ENCODE results near the gene RSPH3. TPM values are rescaled to one million over a fixed set of nuclear protein-coding genes. Genes with fewer than 3 reads are reported as not detected.
"Not testable (repeated sequence)": the region's sequence is repeated elsewhere in the genome, so short reads cannot be mapped to it uniquely, and the experiment has no call there.

RSPH3 gene
- total RNA-seq, 4 donors from 2014 or later: 10.1 to 13.6 (median 13.1) TPM

GRCh38 chr6:158999154-158999665 is 792 bp downstream of the RSPH3 start:
- Histone ChIP-seq H3K4me1 (peaks cover 27% of the 10 kb centered on the region), H3K36me3 (no peaks in the 10 kb centered on the region), H3K27ac (peak overlapping the region; percentile 85), H3K4me3 (peak overlapping the region; percentile 92), H3K27me3 (no peaks in the 10 kb centered on the region), H3K9me3 (no peaks in the 10 kb centered on the region)
- TF ChIP-seq CTCF (IDR thresholded peaks at IDR 0.05) (no peak), POLR2AphosphoS5 (IDR thresholded peaks at IDR 0.05) (no peak), POLR2A (IDR thresholded peaks at IDR 0.05) (no peak), EP300 (IDR thresholded peaks at IDR 0.05) (no peak)
- WGBS: 6% methylated on average over 16 of the region's 24 CpGs
- no peak for DNase-seq (ENCODE audit: low spot score in 2 of 2)

GRCh38 chr6:158996856-158997255 is 3.1 kb downstream of the RSPH3 start:
- no peak overlapping the region for H3K4me3 ChIP-seq
- WGBS: 59% methylated on average over 2 of the region's 2 CpGs
- TF ChIP-seq POLR2A (IDR thresholded peaks at IDR 0.05): no peak
- TF ChIP-seq POLR2AphosphoS5 (IDR thresholded peaks at IDR 0.05): no peak
- no peak for TF ChIP-seq EP300 (IDR thresholded peaks at IDR 0.05)
- no peak for TF ChIP-seq CTCF (IDR thresholded peaks at IDR 0.05)
- H3K36me3 ChIP-seq: peaks cover 11% of the 10 kb centered on the region
- H3K27me3 ChIP-seq: no peaks in the 10 kb centered on the region
- peaks cover 27% of the 10 kb centered on the region for H3K4me1 ChIP-seq
- no peak overlapping the region for H3K27ac ChIP-seq
- no peaks in the 10 kb centered on the region for H3K9me3 ChIP-seq
- DNase-seq (ENCODE audit: low spot score in 2 of 2): no peak

- no peak for TF ChIP-seq EP300 (IDR thresholded peaks at IDR 0.05)
- no peak for TF ChIP-seq POLR2AphosphoS5 (IDR thresholded peaks at IDR 0.05)
- no peak for TF ChIP-seq CTCF (IDR thresholded peaks at IDR 0.05)
- H3K9me3 ChIP-seq: no peaks in the 10 kb centered on the region
- no peak overlapping the region for H3K4me3 ChIP-seq
- peaks cover 17% of the 10 kb centered on the region for H3K36me3 ChIP-seq
- H3K4me1 ChIP-seq: peaks cover 2% of the 10 kb centered on the region
- H3K27ac ChIP-seq: no peak overlapping the region
- DNase-seq (ENCODE audit: low spot score in 2 of 2): no peak
- WGBS: 97% methylated on average over 3 of the region's 3 CpGs
- H3K27me3 ChIP-seq: no peaks in the 10 kb centered on the region
Observed at GRCh38 chr6:158993639-158994038, 6.4 kb downstream of the RSPH3 start.

- no peak for DNase-seq (ENCODE audit: low spot score in 2 of 2)
- Histone ChIP-seq H3K9me3 (no peaks in the 10 kb centered on the region), H3K27ac (no peak overlapping the region), H3K4me3 (no peak overlapping the region), H3K27me3 (no peaks in the 10 kb centered on the region), H3K4me1 (no peaks in the 10 kb centered on the region), H3K36me3 (peaks cover 17% of the 10 kb centered on the region)
- WGBS: 90% methylated on average over 2 of the region's 2 CpGs
- TF ChIP-seq POLR2AphosphoS5 (IDR thresholded peaks at IDR 0.05): no peak
- TF ChIP-seq POLR2A (IDR thresholded peaks at IDR 0.05): no peak
- TF ChIP-seq CTCF (IDR thresholded peaks at IDR 0.05): no peak
- no peak for TF ChIP-seq EP300 (IDR thresholded peaks at IDR 0.05)
Observed at GRCh38 chr6:158991017-158991723, 8.8 kb downstream of the RSPH3 start.

GRCh38 chr6:158989711-158990110 is 10.3 kb downstream of the RSPH3 start:
- H3K36me3 ChIP-seq: peaks cover 17% of the 10 kb centered on the region
- not testable (repeated sequence) for H3K27ac ChIP-seq; DNase-seq (ENCODE audit: low spot score in 2 of 2); H3K4me1 ChIP-seq; H3K4me3 ChIP-seq; H3K27me3 ChIP-seq; H3K9me3 ChIP-seq
- 84% methylated on average over 2 of the region's 2 CpGs for whole genome bisulfite sequencing

Data from suprapubic skin (tissue), 4 donors.